Fibroblast of mammary gland (primary cell): ENCODE measurements around the gene DIPK1C.

ENCODE experiments used
- DNase-seq: peaks from one replicate; pipeline ENCODE4 v3.0.0-alpha.2; 2010; ENCODE audit warnings: low read depth
- H3K4me3 ChIP-seq: 2 replicates; pipeline ENCODE4 v1.5.1; 2011; ENCODE audit warnings: low read depth, mild to moderate bottlenecking, low read length, moderate library complexity; ENCODE audit not compliant: control insufficient read depth
- TF ChIP-seq, protein P1 (sequence below): conservative IDR thresholded peaks from 2 replicates; pipeline ENCODE4 v1.5.1; 2011; ENCODE audit warnings: low read depth, low read length, inconsistent platforms; ENCODE audit not compliant: control insufficient read depth, insufficient read depth

DIPK1C gene

DNA sequence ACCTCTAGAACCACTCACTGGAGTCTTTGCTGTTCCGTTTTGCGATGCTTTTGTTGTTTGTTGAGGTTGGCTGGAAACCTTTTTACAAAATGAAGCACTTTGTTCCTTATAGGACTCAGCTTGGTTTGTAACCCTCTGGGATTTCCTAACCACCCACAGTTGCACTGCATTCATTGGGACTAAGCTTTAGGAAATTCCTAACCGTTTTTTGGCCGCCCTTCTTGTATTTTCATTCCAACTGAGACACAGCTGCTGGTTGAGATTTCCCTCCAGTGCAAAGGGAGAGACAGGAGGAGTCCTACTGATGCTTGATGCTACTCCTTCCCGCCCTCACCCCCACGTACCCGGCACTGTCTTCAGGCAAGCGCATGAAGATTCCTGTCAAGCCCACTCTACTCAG lies 6.1 kb upstream of the DIPK1C start:
- no peak overlapping the region for H3K4me3 ChIP-seq
- DNase-seq: no peak
- TF ChIP-seq, protein P1, sequence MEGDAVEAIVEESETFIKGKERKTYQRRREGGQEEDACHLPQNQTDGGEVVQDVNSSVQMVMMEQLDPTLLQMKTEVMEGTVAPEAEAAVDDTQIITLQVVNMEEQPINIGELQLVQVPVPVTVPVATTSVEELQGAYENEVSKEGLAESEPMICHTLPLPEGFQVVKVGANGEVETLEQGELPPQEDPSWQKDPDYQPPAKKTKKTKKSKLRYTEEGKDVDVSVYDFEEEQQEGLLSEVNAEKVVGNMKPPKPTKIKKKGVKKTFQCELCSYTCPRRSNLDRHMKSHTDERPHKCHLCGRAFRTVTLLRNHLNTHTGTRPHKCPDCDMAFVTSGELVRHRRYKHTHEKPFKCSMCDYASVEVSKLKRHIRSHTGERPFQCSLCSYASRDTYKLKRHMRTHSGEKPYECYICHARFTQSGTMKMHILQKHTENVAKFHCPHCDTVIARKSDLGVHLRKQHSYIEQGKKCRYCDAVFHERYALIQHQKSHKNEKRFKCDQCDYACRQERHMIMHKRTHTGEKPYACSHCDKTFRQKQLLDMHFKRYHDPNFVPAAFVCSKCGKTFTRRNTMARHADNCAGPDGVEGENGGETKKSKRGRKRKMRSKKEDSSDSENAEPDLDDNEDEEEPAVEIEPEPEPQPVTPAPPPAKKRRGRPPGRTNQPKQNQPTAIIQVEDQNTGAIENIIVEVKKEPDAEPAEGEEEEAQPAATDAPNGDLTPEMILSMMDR: no peak

DNA sequence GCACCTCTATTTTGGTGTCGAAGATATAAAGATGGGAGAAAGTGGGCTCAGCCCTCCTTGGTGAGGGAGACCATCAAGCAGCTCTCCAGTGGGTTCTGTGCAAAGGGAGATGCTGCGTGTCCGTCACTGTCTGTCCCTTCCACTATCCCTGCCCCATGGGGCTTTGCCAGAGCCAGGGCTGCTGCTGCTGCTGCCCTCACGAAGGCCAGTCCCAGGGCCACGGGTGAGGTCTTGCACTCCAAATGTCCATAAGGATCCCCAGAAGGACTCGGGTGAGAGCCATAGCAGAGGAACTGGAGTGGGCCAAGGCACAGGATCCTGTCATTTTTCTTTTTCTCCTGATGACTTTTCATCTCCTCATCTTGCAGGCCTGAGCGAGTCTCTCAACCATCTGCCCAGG lies 3.7 kb upstream of the DIPK1C start:
- no peak overlapping the region for H3K4me3 ChIP-seq
- no peak for DNase-seq
- TF ChIP-seq, protein P1: no peak

DNA sequence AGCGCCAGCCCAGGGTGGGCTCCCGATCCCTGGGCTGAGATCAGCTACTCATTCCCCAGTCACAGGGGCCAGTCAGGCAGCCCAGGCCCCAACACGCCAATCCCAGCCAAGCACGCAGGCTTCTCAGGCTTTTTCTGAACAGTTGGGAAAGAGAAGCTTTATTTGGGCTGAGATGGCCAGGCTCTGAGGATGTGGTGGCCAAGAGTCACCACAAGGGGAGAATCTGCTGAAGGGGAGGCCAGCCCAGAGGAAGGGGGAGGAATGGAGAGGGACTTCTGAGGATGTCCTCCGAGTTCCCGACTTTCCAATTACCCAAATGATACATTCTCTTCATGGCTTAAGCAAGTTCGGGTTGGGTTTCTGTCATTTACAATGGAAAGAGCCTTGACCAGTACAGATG lies 2.8 kb upstream of the DIPK1C start:
- no peak overlapping the region for H3K4me3 ChIP-seq
- TF ChIP-seq, protein P1: peak; percentile 23
- no peak for DNase-seq

DNA sequence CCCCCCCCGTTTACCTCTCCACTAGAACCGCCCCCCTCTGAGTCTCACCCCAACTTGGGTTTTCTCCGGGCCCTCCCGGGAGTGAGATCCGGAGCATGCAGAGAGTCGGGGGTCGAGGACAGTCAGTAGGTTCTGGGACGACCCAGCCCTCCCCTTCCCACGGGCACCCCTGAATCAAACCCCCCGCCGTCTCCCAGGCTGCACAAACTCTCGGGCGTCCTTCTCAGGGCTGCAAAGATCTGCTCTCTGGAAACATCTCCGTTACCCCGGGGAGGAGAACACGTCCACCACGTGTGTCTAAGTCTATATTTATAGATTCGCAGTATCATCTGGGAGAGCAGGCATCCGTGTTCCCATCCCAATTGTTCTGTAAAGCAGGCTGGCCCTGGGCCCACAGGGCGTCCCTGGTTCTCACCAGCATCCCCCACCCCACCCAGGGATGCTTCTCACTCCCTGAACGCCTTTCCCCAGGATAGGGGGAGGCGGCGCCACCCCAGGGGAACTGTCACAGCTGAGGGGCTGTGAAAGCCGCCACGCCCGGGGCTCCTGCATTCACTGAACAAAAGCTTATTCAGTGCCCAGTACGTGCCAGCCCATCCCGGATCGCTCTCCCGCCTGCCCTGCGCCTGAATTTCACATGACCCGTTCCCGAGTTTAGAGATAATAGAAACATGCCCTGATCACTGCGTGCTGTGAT lies 765 bp upstream of the DIPK1C start:
- DNase-seq: no peak
- TF ChIP-seq, protein P1: no peak
- no peak overlapping the region for H3K4me3 ChIP-seq

DNA sequence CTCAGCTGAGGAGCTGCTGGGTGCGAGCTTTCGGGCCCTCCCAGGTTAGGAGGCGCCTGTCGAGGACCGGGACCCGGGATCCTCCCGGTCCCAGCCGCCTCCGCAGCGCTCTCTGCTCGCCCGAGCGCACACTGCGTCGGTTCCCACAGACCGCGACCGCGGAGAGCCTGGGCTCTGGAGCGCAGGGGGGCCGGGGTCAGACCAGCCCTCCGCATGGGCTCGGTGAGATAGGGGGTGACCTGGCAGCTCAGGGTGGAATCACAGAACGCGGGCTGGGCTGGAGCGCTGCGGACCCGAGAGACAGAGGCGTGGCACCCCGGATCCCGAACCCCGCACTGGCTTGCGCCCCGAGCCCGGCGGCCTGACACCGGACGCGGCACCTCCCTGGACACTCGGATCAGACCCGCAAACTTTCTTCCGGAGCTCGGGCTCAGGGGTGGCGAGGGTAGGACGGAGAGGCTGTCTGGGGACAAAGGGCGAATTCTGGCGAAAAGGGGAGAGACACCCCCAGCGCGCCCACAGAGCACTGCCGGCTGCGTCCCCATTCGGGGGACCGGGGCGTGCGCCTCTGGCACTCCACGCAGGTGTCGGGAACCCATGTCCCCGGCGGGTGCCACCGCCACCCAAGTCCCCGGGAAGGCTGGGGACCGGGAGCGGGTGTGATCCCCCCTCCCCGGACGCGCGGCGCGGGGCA lies 612 bp downstream of the DIPK1C start:
- DNase-seq: no peak
- H3K4me3 ChIP-seq: no peak overlapping the region
- TF ChIP-seq, protein P1: no peak

DNA sequence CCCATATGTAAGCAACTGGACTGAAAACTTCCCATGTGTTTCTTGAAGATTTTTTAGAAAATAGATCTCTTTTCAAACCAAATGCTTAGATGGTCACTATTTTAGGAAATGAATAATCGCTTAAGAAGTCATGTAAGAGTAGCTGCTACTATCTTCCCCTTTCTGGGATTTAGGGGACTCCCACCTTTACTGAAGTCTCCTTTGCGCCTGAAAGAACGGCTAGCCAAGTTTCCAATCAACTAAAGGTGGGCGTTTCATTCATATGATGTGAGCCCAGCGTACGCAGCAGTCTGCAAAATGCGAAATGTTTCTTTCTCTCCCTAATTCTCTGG lies 1.1 kb downstream of the DIPK1C start:
- no peak for DNase-seq
- TF ChIP-seq, protein P1: no peak
- H3K4me3 ChIP-seq: no peak overlapping the region
